Stimulated activated CD8-positive, alpha-beta memory T cell treated with anti-CD3 and anti-CD28 coated beads, Interleukin-7, amount 100 ng/mL, for 4 hours (primary cell): Measurements from ENCODE around the gene PLD5.
"Not testable (repeated sequence)": the region's sequence is repeated elsewhere in the genome, so short reads cannot be mapped to it uniquely, and the experiment has no call there.

ENCODE experiments used
- DNase-seq, 2 donors: peaks; one replicate each; pipeline ENCODE4 v3.0.0-alpha.2; 2020; ENCODE audit warnings: low read depth in 2 of 2

Gene PLD5

GRCh38 chr1:242212401-242212800 is 312.1 kb downstream of the PLD5 start:
- DNase-seq, result no peak

GRCh38 chr1:242211254-242212022 is 313.1 kb downstream of the PLD5 start:
- no peak for DNase-seq

GRCh38 chr1:242210316-242210715 is 314.2 kb downstream of the PLD5 start:
- DNase-seq, result not testable (repeated sequence)

GRCh38 chr1:242209063-242209462 is 315.4 kb downstream of the PLD5 start:
- no peak for DNase-seq

- DNase-seq, result no peak
Observed at GRCh38 chr1:242208021-242208420, 316.5 kb downstream of the PLD5 start.

- DNase-seq, result no peak
Observed at GRCh38 chr1:242206994-242207393, 317.5 kb downstream of the PLD5 start.

GRCh38 chr1:242205622-242206489 is 318.6 kb downstream of the PLD5 start:
- no peak for DNase-seq

GRCh38 chr1:242203262-242203661 is 321.2 kb downstream of the PLD5 start:
- no peak for DNase-seq

- no peak for DNase-seq
Observed at GRCh38 chr1:242201090-242201489, 323.4 kb downstream of the PLD5 start.

GRCh38 chr1:242199776-242200458 is 324.6 kb downstream of the PLD5 start:
- DNase-seq, result no peak

GRCh38 chr1:242197907-242198820 is 326.3 kb downstream of the PLD5 start:
- DNase-seq, result no peak

GRCh38 chr1:242196914-242197313 is 327.6 kb downstream of the PLD5 start:
- no peak for DNase-seq

GRCh38 chr1:242196101-242196500 is 328.4 kb downstream of the PLD5 start:
- DNase-seq, result no peak

- no peak for DNase-seq
Observed at GRCh38 chr1:242189591-242189990, 334.9 kb downstream of the PLD5 start.

GRCh38 chr1:242187816-242188215 is 336.7 kb downstream of the PLD5 start:
- DNase-seq, result no peak

GRCh38 chr1:242187171-242187570 is 337.3 kb downstream of the PLD5 start:
- no peak for DNase-seq

- no peak for DNase-seq
Observed at GRCh38 chr1:242185731-242186130, 338.8 kb downstream of the PLD5 start.

GRCh38 chr1:242184955-242185354 is 339.5 kb downstream of the PLD5 start:
- no peak for DNase-seq

- not testable (repeated sequence) for DNase-seq
Observed at GRCh38 chr1:242179767-242180166, 344.7 kb downstream of the PLD5 start.

GRCh38 chr1:242178924-242179708 is 345.4 kb downstream of the PLD5 start:
- no peak for DNase-seq
